Stomach (tissue), 9 donors: Measurements from ENCODE around the gene CYP2J2. TPM values are rescaled to one million over a fixed set of nuclear protein-coding genes. Genes with fewer than 3 reads are reported as not detected.
"Not testable (repeated sequence)": the region's sequence is repeated elsewhere in the genome, so short reads cannot be mapped to it uniquely, and the experiment has no call there.

Experiments
- DNase-seq, 2 donors: peaks; one replicate each; pipeline versions ENCODE4 v3.0.0 to v3.0.0-alpha.2; 2013 to 2019
- H3K27ac ChIP-seq, 5 donors: fragments of 200-600 bp in 4 of 5; sonication (generic) in 4 of 5; one replicate each; pipeline ENCODE4 v1.5.1; 2013 to 2019; ENCODE audit warnings: mild to moderate bottlenecking in 1 of 5, moderate library complexity in 1 of 5
- H3K27me3 ChIP-seq, 3 donors: fragments of 200-600 bp; sonication (generic); one replicate each; pipeline ENCODE4 v1.5.1; 2017 to 2019; ENCODE audit warnings: mixed run types in 1 of 3
- H3K36me3 ChIP-seq, 4 donors: fragments of 200-600 bp; sonication (generic); 1 replicate in 3 of 4; 2 replicates in 1 of 4; pipeline ENCODE4 v1.5.1; 2016 to 2019
- H3K4me1 ChIP-seq, 4 donors: fragments of 200-600 bp; sonication (generic); one replicate each; pipeline ENCODE4 v1.5.1; 2016 to 2019
- H3K4me3 ChIP-seq, 4 donors: fragments of 200-600 bp; sonication (generic) in 3 of 4; one replicate each; pipeline ENCODE4 v1.5.1; 2016 to 2019; ENCODE audit warnings: mild to moderate bottlenecking in 1 of 4
- H3K9me3 ChIP-seq, 4 donors: fragments of 200-600 bp; sonication (generic); one replicate each; pipeline ENCODE4 v1.5.1; 2016 to 2019
- CTCF ChIP-seq, 7 experiments: fragments of 450-650 bp in 4 of 7; fragments of 200-600 bp in 3 of 7; sonication (generic) in 3 of 7; IDR thresholded peaks; one replicate each; pipeline ENCODE4 v1.5.1; 2016 to 2019; ENCODE audit warnings: antibody characterized with exemption in 7 of 7, control low read depth in 2 of 7, mild to moderate bottlenecking in 1 of 7
- EP300 ChIP-seq: sonication (generic); formaldehyde crosslinking; IDR thresholded peaks from one replicate; pipeline ENCODE4 v1.6.1; 2017; ENCODE audit warnings: antibody characterized with exemption
- POLR2A ChIP-seq, 4 donors: fragments of 450-650 bp; IDR thresholded peaks; one replicate each; pipeline ENCODE4 v1.6.1; 2016; ENCODE audit warnings: antibody characterized with exemption in 4 of 4, control low read depth in 2 of 4, mild to moderate bottlenecking in 1 of 4, moderate library complexity in 1 of 4
- POLR2AphosphoS5 ChIP-seq, 3 donors: sonication (generic); formaldehyde crosslinking; IDR thresholded peaks; one replicate each; pipeline ENCODE4 v1.6.1; 2016; ENCODE audit warnings: antibody characterized with exemption in 3 of 3
- WGBS, 5 donors: extraction: QIAGEN DNeasy Blood & Tissue Kit in 3 of 5; methylation state at CpG; one replicate each; pipeline versions ENCODE4 v1.1.5 to v1.1.7; 2013 to 2018; 5-methylcytosine and 5-hydroxymethylcytosine counted together
- intact Hi-C: fragments of 100-400 bp; cut with DNase I; formaldehyde crosslinking; loops from one replicate; pipeline ENCODE4 v1.15.1; 2023; ENCODE audit warnings: low total_unique reads
- polyA plus RNA-seq, 3 donors: library from polyadenylated mRNA; stranded (reverse); fragments of 200-250 nt; gene quantifications; one replicate each; pipeline ENCODE4 v1.2.3, GENCODE V29; 2013
- total RNA-seq, 5 donors: library from RNA; depleted of rRNA; stranded (reverse); fragments of >200 nt; gene quantifications; one replicate each; pipeline versions ENCODE4 v1.1.0 to v1.2.3, GENCODE V29; 2014 to 2016
- donor health status: healthy with polysubstance abuse.
- donor health status: Bipolar disorder and iron deficiency.
- donor health status: healthy.

CYP2J2 gene
- total and polyA plus RNA-seq, 8 donors = 1.0 to 13.6 (median 3.5) TPM; not detected in 1

- Histone ChIP-seq H3K9me3 (no peaks in the 10 kb centered on the region), H3K27me3 (no peaks in the 10 kb centered on the region), H3K27ac (no peak overlapping the region), H3K4me1 (no peaks in the 10 kb centered on the region), H3K36me3 (peaks cover 0 to 48% (median 6%) of the 10 kb centered on the region in 4 donors), H3K4me3 (no peak overlapping the region)
- DNase-seq = no peak
- TF ChIP-seq POLR2AphosphoS5 (IDR thresholded peaks at IDR 0.05) (no peak), POLR2A (IDR thresholded peaks at IDR 0.05) (no peak), EP300 (no peak), CTCF (IDR thresholded peaks at IDR 0.05) (no peak)
- intact Hi-C loops = no loop called here
- 89 to 98% (median 92%) methylated on average over 2 of the region's 2 CpGs for WGBS, 5 donors
These were observed 60.1 kb downstream of the CYP2J2 start for GRCh38 chr1:59866462-59866861.

- Histone ChIP-seq H3K36me3 (peaks cover 0 to 15% (median 3%) of the 10 kb centered on the region in 4 donors), H3K4me3 (no peak overlapping the region), H3K4me1 (peaks cover 0 to 18% (median 5%) of the 10 kb centered on the region in 4 donors), H3K9me3 (no peaks in the 10 kb centered on the region), H3K27me3 (no peaks in the 10 kb centered on the region), H3K27ac (peak overlapping the region in 1 of 5 donors; percentile 1)
- intact Hi-C loops = no loop called here
- DNase-seq = no peak
- 68 to 81% (median 77%) methylated on average over 5 of the region's 5 CpGs for WGBS, 5 donors
- TF ChIP-seq EP300 (no peak), CTCF (IDR thresholded peaks at IDR 0.05) (no peak)
These were observed 68.8 kb downstream of the CYP2J2 start for GRCh38 chr1:59857679-59858354.

GRCh38 chr1:59856725-59857338 is 69.7 kb downstream of the CYP2J2 start:
- WGBS, 5 donors = 31 to 63% (median 35%) methylated on average over 4 of the region's 4 CpGs
- no peak overlapping the region for H3K4me3 ChIP-seq
- no peak for TF ChIP-seq EP300
- TF ChIP-seq CTCF (IDR thresholded peaks at IDR 0.05) = no peak
- TF ChIP-seq POLR2A (IDR thresholded peaks at IDR 0.05) = no peak
- intact Hi-C loops = no loop called here
- peak; percentile 57 to 65 for DNase-seq
- H3K36me3 ChIP-seq = peaks cover 0 to 12% (median 3%) of the 10 kb centered on the region in 4 donors
- H3K4me1 ChIP-seq = peaks cover 0 to 18% (median 5%) of the 10 kb centered on the region in 4 donors
- H3K27me3 ChIP-seq = no peaks in the 10 kb centered on the region
- H3K9me3 ChIP-seq = no peaks in the 10 kb centered on the region
- peak overlapping the region; percentile 1 to 56 (median 44) for H3K27ac ChIP-seq

GRCh38 chr1:59855297-59855696 is 71.3 kb downstream of the CYP2J2 start:
- H3K9me3 ChIP-seq, H3K4me3 ChIP-seq, DNase-seq, H3K27me3 ChIP-seq, intact Hi-C loops, H3K27ac ChIP-seq, H3K36me3 ChIP-seq: not testable (repeated sequence)
- peaks cover 0 to 18% (median 5%) of the 10 kb centered on the region in 4 donors for H3K4me1 ChIP-seq
- WGBS, 5 donors = 89 to 98% (median 94%) methylated on average over 1 of the region's 1 CpG

- Histone ChIP-seq H3K27me3 (no peaks in the 10 kb centered on the region), H3K27ac (no peak overlapping the region), H3K4me3 (no peak overlapping the region), H3K4me1 (peaks cover 0 to 11% (median 5%) of the 10 kb centered on the region in 4 donors), H3K9me3 (no peaks in the 10 kb centered on the region), H3K36me3 (peaks cover 0 to 17% (median 10%) of the 10 kb centered on the region in 4 donors)
- WGBS, 5 donors = 70 to 92% (median 87%) methylated on average over 1 of the region's 1 CpG
- TF ChIP-seq POLR2AphosphoS5 (IDR thresholded peaks at IDR 0.05) (no peak), CTCF (IDR thresholded peaks at IDR 0.05) (no peak), EP300 (no peak), POLR2A (IDR thresholded peaks at IDR 0.05) (no peak)
- DNase-seq = no peak
- intact Hi-C loops = no loop called here
These were observed 74.5 kb downstream of the CYP2J2 start for GRCh38 chr1:59852117-59852516.
